HepG2 (cell line): ENCODE results near the gene SCYGR2. TPM values are rescaled to one million over a fixed set of nuclear protein-coding genes. Genes with fewer than 3 reads are reported as not detected.
A peak's percentile ranks its signal among the peaks of the same experiment; 100 is the strongest.
"Not testable (repeated sequence)": the region's sequence is repeated elsewhere in the genome, so short reads cannot be mapped to it uniquely, and the experiment has no call there.

Source experiments
- ATAC-seq: fragments of 200-7000 bp; cut with Tn5 transposase; 3 replicates; pipeline ENCODE4 v1.9.1; 2020; ENCODE audit warnings: mild to moderate bottlenecking, moderate library complexity
- Bru-seq: library from RNA; stranded (reverse); fragments of 400-500 nt; gene quantifications from one replicate; lab custom pipeline; 2021; lab: Mats Ljungman, UMichigan
- BruChase-seq, 2 experiments: library from RNA; stranded (reverse); fragments of 400-500 nt; gene quantifications; one replicate each; lab custom pipeline; 2021; lab: Mats Ljungman, UMichigan
- BruUV-seq: library from RNA; stranded (reverse); fragments of 400-500 nt; replicated peaks from 2 replicates; lab custom pipeline; 2021; lab: Mats Ljungman, UMichigan
- CTCF ChIA-PET: fragments of 300-600 bp; formaldehyde crosslinking; extraction: SDS; loops from one replicate; lab custom pipeline; 2021; ENCODE audit warnings: low total read pairs, inconsistent platforms, low intra/inter-chr PET ratio; lab: Yijun Ruan, JAX
- POLR2A ChIA-PET: fragments of 350-600 bp; sonication (Branson Sonifier 250); formaldehyde crosslinking; loops from one replicate; lab custom pipeline; 2020; ENCODE audit warnings: antibody characterized with exemption, inconsistent platforms; lab: Yijun Ruan, JAX
- DNase-seq: peaks from one replicate; pipeline ENCODE4 v3.0.0-alpha.2; 2015; ENCODE audit warnings: low spot score
- FAIRE-seq: peaks from 3 replicates; lab custom pipeline; 2011; peaks lifted over from hg19 to GRCh38; lab: Jason Lieb, UNC
- H2AFZ ChIP-seq: one replicate; pipeline ENCODE4 v1.6.1; 2011; ENCODE audit warnings: low read length, inconsistent platforms
- H3K27ac ChIP-seq: fragments of 300-600 bp; 3 replicates; pipeline ENCODE4 v1.8.0; 2011; ENCODE audit warnings: mixed run types, mild to moderate bottlenecking, mixed read lengths, low read length, inconsistent platforms; ENCODE audit not compliant: insufficient read depth; ENCODE audit errors: extremely low read length
- H3K27me3 ChIP-seq, 2 experiments: fragments of 200-600 bp in 1 of 2; 2 replicates in 1 of 2; 3 replicates in 1 of 2; pipeline versions ENCODE4 v1.6.0 to v1.8.0; 2011; ENCODE audit warnings: low read length in 2 of 2, mild to moderate bottlenecking in 2 of 2, moderate library complexity in 2 of 2, inconsistent platforms in 1 of 2; ENCODE audit not compliant: insufficient read depth in 2 of 2, control insufficient read depth in 1 of 2
- H3K36me3 ChIP-seq, 2 experiments: fragments of 200-600 bp in 1 of 2; replicated peaks in 1 of 2; 2 replicates in 1 of 2; 3 replicates in 1 of 2; pipeline versions ENCODE4 v1.5.1 to v1.8.0; 2011; ENCODE audit warnings: low read length in 2 of 2, inconsistent platforms in 1 of 2; ENCODE audit not compliant: insufficient read depth in 2 of 2, control insufficient read depth in 1 of 2
- H3K4me1 ChIP-seq: 2 replicates; pipeline ENCODE4 v1.5.1; 2012; ENCODE audit warnings: low read length, inconsistent platforms; ENCODE audit not compliant: insufficient read depth
- H3K4me2 ChIP-seq: 2 replicates; pipeline ENCODE4 v1.6.0; 2011; ENCODE audit warnings: low read depth, low read length, inconsistent platforms
- H3K4me3 ChIP-seq, 3 experiments: fragments of 200-600 bp in 1 of 3; sonication (generic), shearing (Covaris generic) in 1 of 3; replicated peaks in 1 of 3; 2 replicates each; pipeline ENCODE4 v1.5.1; 2011 to 2016; ENCODE audit warnings: low read length in 3 of 3, inconsistent platforms in 2 of 3, low read depth in 2 of 3, mild to moderate bottlenecking in 2 of 3, control low read depth in 1 of 3, mixed read lengths in 1 of 3; ENCODE audit not compliant: insufficient read depth in 1 of 3
- H3K79me2 ChIP-seq: one replicate; pipeline ENCODE4 v1.6.1; 2011; ENCODE audit warnings: low read length, inconsistent platforms; ENCODE audit not compliant: insufficient read depth
- H3K9ac ChIP-seq: 2 replicates; pipeline ENCODE4 v1.6.0; 2011; ENCODE audit warnings: mild to moderate bottlenecking, low read depth, low read length, inconsistent platforms; ENCODE audit not compliant: insufficient read depth
- H3K9me3 ChIP-seq: 2 replicates; pipeline ENCODE4 v1.5.1; 2012; ENCODE audit warnings: mild to moderate bottlenecking, low read length
- H4K20me1 ChIP-seq: 2 replicates; pipeline ENCODE4 v1.6.0; 2011; ENCODE audit warnings: inconsistent platforms, mild to moderate bottlenecking, low read length, moderate library complexity; ENCODE audit not compliant: insufficient read depth
- CTCF ChIP-seq: sonication (generic); formaldehyde crosslinking; IDR thresholded peaks from 2 replicates; pipeline ENCODE4 v1.5.0; 2020; ENCODE audit warnings: mild to moderate bottlenecking, missing genetic modification reagents, moderate library complexity
- WGBS: methylation state at CpG from one replicate; pipeline ENCODE4 v1.1.6; 2017; ENCODE audit warnings: low lambda C conversion rate; 5-methylcytosine and 5-hydroxymethylcytosine counted together
- in situ Hi-C: cut with HindIII; loops from 2 replicates; pipeline ENCODE4 v1.10.0; 2017; ENCODE audit warnings: low pct_unique_long_range_greater_than_20kb; ENCODE audit not compliant: extremely low pct_ligation_motif_present
- intact Hi-C: fragments of 100-400 bp; cut with micrococcal nuclease; formaldehyde crosslinking; loops from one replicate; pipeline ENCODE4 v1.10.0; 2022; ENCODE audit not compliant: unreplicated experiment
- long read RNA-seq, 2 experiments: library from RNA in 1 of 2; library from polyadenylated mRNA in 1 of 2; stranded (forward) in 1 of 2; unstranded in 1 of 2; transcript quantifications; one replicate each; pipeline ENCODE4 v2.0.0, GENCODE V29; 2019 to 2022
- polyA minus RNA-seq, 3 experiments: library from RNA; depleted of rRNA, polyadenylated mRNA; stranded (reverse); fragments of >200 nt; gene quantifications; 2 replicates each; pipeline ENCODE4 v1.2.3, GENCODE V29; 2011; ENCODE audit warnings: low replicate concordance in 1 of 3
- polyA plus RNA-seq, 8 experiments: library from polyadenylated mRNA; depleted of rRNA in 3 of 8; stranded (reverse) in 7 of 8; unstranded in 1 of 8; fragments of >200 nt; fragmentation: Illumina TruSeq in 4 of 8; extraction: Trizol in 4 of 8; gene quantifications; 2 replicates each; pipeline versions ENCODE4 v1.2.1 to v1.2.3, GENCODE V29; 2011 to 2016; ENCODE audit warnings: low read depth in 4 of 8, missing spikeins in 1 of 8, mixed read lengths in 1 of 8; ENCODE audit not compliant: insufficient read depth in 1 of 8
- total RNA-seq, 5 experiments: library from RNA; depleted of rRNA; stranded (reverse); fragments of >200 nt; fragmentation: Illumina TruSeq; extraction: Trizol; gene quantifications; 2 replicates each; pipeline ENCODE4 v1.2.3, GENCODE V29; 2016; ENCODE audit warnings: low read depth in 1 of 5

The SCYGR2 gene
- not detected in 2 replicates for total RNA-seq (2016; rRNA removed; fragmentation: Illumina TruSeq; extraction: Trizol)
- not detected in 2 replicates for total RNA-seq (2016; cell fraction: cytosol; rRNA removed; fragmentation: Illumina TruSeq; extraction: Trizol; ENCODE audit: low read depth)
- not detected in 2 replicates for total RNA-seq (2016; cell fraction: insoluble cytoplasmic fraction; rRNA removed; fragmentation: Illumina TruSeq; extraction: Trizol)
- total RNA-seq (2016; cell fraction: membrane; rRNA removed; fragmentation: Illumina TruSeq; extraction: Trizol), result not detected in 2 replicates
- not detected in 2 replicates for total RNA-seq (2016; cell fraction: nucleus; rRNA removed; fragmentation: Illumina TruSeq; extraction: Trizol)
- not detected in 2 replicates for polyA plus RNA-seq (2011; rRNA removed)
- not detected in 2 replicates for polyA plus RNA-seq (2011; cell fraction: cytosol; rRNA removed)
- not detected in 2 replicates for polyA plus RNA-seq (2011; cell fraction: nucleus; rRNA removed)
- not detected in 2 replicates for polyA plus RNA-seq (2012)
- not detected in 2 replicates for polyA plus RNA-seq (2016; cell fraction: cytosol; fragmentation: Illumina TruSeq; extraction: Trizol; ENCODE audit: low read depth)
- polyA plus RNA-seq (2016; cell fraction: insoluble cytoplasmic fraction; fragmentation: Illumina TruSeq; extraction: Trizol; ENCODE audit: low read depth), result not detected in 2 replicates
- polyA plus RNA-seq (2016; cell fraction: membrane; fragmentation: Illumina TruSeq; extraction: Trizol; ENCODE audit: low read depth), result not detected in 2 replicates
- not detected in 2 replicates for polyA plus RNA-seq (2016; cell fraction: nucleus; fragmentation: Illumina TruSeq; extraction: Trizol; ENCODE audit: insufficient read depth, low read depth)
- not detected in 2 replicates for polyA minus RNA-seq (2011; rRNA and poly(A)+ RNA removed; ENCODE audit: low replicate concordance)
- polyA minus RNA-seq (2011; cell fraction: cytosol; rRNA and poly(A)+ RNA removed), result not detected in 2 replicates
- polyA minus RNA-seq (2011; cell fraction: nucleus; rRNA and poly(A)+ RNA removed), result not detected in 2 replicates
- not detected for Bru-seq, nascent RNA
- BruChase-seq, experiment 1, labeled RNA remaining after a 6-hour chase, result percentile 42 among the genes with signal in this experiment
- percentile 57 among the genes with signal in this experiment for BruChase-seq, experiment 2, labeled RNA remaining after a 2-hour chase
- long read RNA-seq, experiment 1, result 0 reads
- long read RNA-seq, experiment 2, result 0 reads

GRCh38 chr2:227598835-227599503 lies at the start of gene SCYGR2:
TSS of gene SCYGR2 (plus strand) at chr2:227598893. CDS start at chr2:227598893, 0 bp downstream.
- H3K9ac ChIP-seq, CTCF ChIA-PET, H2AFZ ChIP-seq, H3K4me1 ChIP-seq, H3K79me2 ChIP-seq, POLR2A ChIA-PET, H3K9me3 ChIP-seq, BruUV-seq, H3K4me3 ChIP-seq, H3K27ac ChIP-seq, intact Hi-C loops, in situ Hi-C loops, FAIRE-seq, H3K27me3 ChIP-seq, H3K36me3 ChIP-seq, H4K20me1 ChIP-seq, DNase-seq: not testable (repeated sequence)
- H3K4me2 ChIP-seq, result peak within 1 kb of the TSS; percentile 11; the same call in 1 of the 2 replicates
- ATAC-seq, result peak; percentile 55
- 66% methylated on average over 9 of the region's 16 CpGs for WGBS
- TF ChIP-seq CTCF, result peak; percentile 32; the same call in 1 of the 2 replicates
